Suprapubic skin (tissue), 4 donors: ENCODE results near the gene SERTAD1. TPM values are rescaled to one million over a fixed set of nuclear protein-coding genes. Genes with fewer than 3 reads are reported as not detected.
"Not testable (repeated sequence)": the region's sequence is repeated elsewhere in the genome, so short reads cannot be mapped to it uniquely, and the experiment has no call there.

ENCODE experiments used
- DNase-seq, 2 donors: peaks; one replicate each; pipeline ENCODE4 v3.0.0-alpha.2; 2019; ENCODE audit warnings: low spot score in 2 of 2
- H3K27ac ChIP-seq: fragments of 200-600 bp; sonication (generic); one replicate; pipeline ENCODE4 v1.5.1; 2019
- H3K27me3 ChIP-seq: fragments of 200-600 bp; sonication (generic); one replicate; pipeline ENCODE4 v1.5.1; 2019
- H3K36me3 ChIP-seq: fragments of 200-600 bp; sonication (generic); one replicate; pipeline ENCODE4 v1.5.1; 2019
- H3K4me1 ChIP-seq: fragments of 200-600 bp; sonication (generic); one replicate; pipeline ENCODE4 v1.5.1; 2019
- H3K4me3 ChIP-seq: fragments of 200-600 bp; sonication (generic); one replicate; pipeline ENCODE4 v1.5.1; 2019; ENCODE audit warnings: mild to moderate bottlenecking
- H3K9me3 ChIP-seq: fragments of 200-600 bp; sonication (generic); one replicate; pipeline ENCODE4 v1.5.1; 2019
- CTCF ChIP-seq, 2 donors: fragments of 200-600 bp in 1 of 2; fragments of 450-650 bp in 1 of 2; sonication (generic) in 1 of 2; IDR thresholded peaks; one replicate each; pipeline ENCODE4 v1.5.1; 2016 to 2019; ENCODE audit warnings: antibody characterized with exemption in 2 of 2, mild to moderate bottlenecking in 1 of 2, moderate library complexity in 1 of 2
- EP300 ChIP-seq: sonication (generic); formaldehyde crosslinking; IDR thresholded peaks from one replicate; pipeline ENCODE4 v1.6.1; 2017; ENCODE audit warnings: antibody characterized with exemption
- POLR2A ChIP-seq, 2 donors: fragments of 450-650 bp; IDR thresholded peaks; one replicate each; pipeline ENCODE4 v1.6.1; 2017; ENCODE audit warnings: antibody characterized with exemption in 2 of 2, mild to moderate bottlenecking in 2 of 2, moderate library complexity in 2 of 2
- POLR2AphosphoS5 ChIP-seq, 3 donors: sonication (generic); formaldehyde crosslinking; IDR thresholded peaks; one replicate each; pipeline ENCODE4 v1.6.1; 2017; ENCODE audit warnings: antibody characterized with exemption in 3 of 3
- WGBS: methylation state at CpG from one replicate; pipeline ENCODE4 v1.1.5; 2018; 5-methylcytosine and 5-hydroxymethylcytosine counted together
- total RNA-seq, 4 donors: library from RNA; depleted of rRNA; stranded (reverse); fragments of >200 nt; gene quantifications; one replicate each; pipeline ENCODE4 v1.1.0, GENCODE V29; 2016

Gene SERTAD1
- total RNA-seq, 4 donors from 2014 or later = 8.5 to 33.9 (median 20.6) TPM

- Histone ChIP-seq H3K27ac (peak overlapping the region; percentile 97), H3K9me3 (no peaks in the 10 kb centered on the region), H3K4me3 (peak overlapping the region; percentile 76), H3K27me3 (no peaks in the 10 kb centered on the region), H3K4me1 (peaks cover 42% of the 10 kb centered on the region), H3K36me3 (no peaks in the 10 kb centered on the region)
- TF ChIP-seq POLR2AphosphoS5 (IDR thresholded peaks at IDR 0.05) (peak in 1 of 3 donors; percentile 70), CTCF (IDR thresholded peaks at IDR 0.05) (peak; percentile 78 to 91), POLR2A (IDR thresholded peaks at IDR 0.05) (no peak), EP300 (no peak)
- WGBS = 16% methylated on average over 9 of the region's 11 CpGs
- DNase-seq = peak; percentile 88 to 91
Observed at GRCh38 chr19:40464059-40465024, 38.5 kb upstream of the SERTAD1 start.

- DNase-seq, H3K27me3 ChIP-seq, H3K36me3 ChIP-seq, H3K9me3 ChIP-seq: not testable (repeated sequence)
- H3K4me1 ChIP-seq = peaks cover 42% of the 10 kb centered on the region
- H3K4me3 ChIP-seq = peak overlapping the region; percentile 76
- 58% methylated on average over 12 of the region's 12 CpGs for WGBS
- H3K27ac ChIP-seq = peak overlapping the region; percentile 97
Observed at GRCh38 chr19:40463587-40464037, 37.8 kb upstream of the SERTAD1 start.

- Histone ChIP-seq H3K4me3 (no peak overlapping the region), H3K4me1 (peaks cover 35% of the 10 kb centered on the region), H3K9me3 (no peaks in the 10 kb centered on the region), H3K36me3 (peaks cover 14% of the 10 kb centered on the region), H3K27me3 (no peaks in the 10 kb centered on the region), H3K27ac (no peak overlapping the region)
- no peak for TF ChIP-seq POLR2A (IDR thresholded peaks at IDR 0.05)
- TF ChIP-seq CTCF (IDR thresholded peaks at IDR 0.05) = no peak
- TF ChIP-seq POLR2AphosphoS5 (IDR thresholded peaks at IDR 0.05) = no peak
- TF ChIP-seq EP300 = no peak
- DNase-seq = no peak
- WGBS = 82% methylated on average over 7 of the region's 7 CpGs
Observed at GRCh38 chr19:40461669-40462221, 36.0 kb upstream of the SERTAD1 start.

GRCh38 chr19:40460185-40460584 lies 34.4 kb upstream of the SERTAD1 start:
- Histone ChIP-seq H3K36me3 (peaks cover 19% of the 10 kb centered on the region), H3K4me1 (peaks cover 23% of the 10 kb centered on the region), H3K9me3 (no peaks in the 10 kb centered on the region), H3K27me3 (no peaks in the 10 kb centered on the region), H3K4me3 (no peak overlapping the region), H3K27ac (no peak overlapping the region)
- DNase-seq = no peak
- 90% methylated on average over 3 of the region's 3 CpGs for WGBS
- TF ChIP-seq POLR2AphosphoS5 (IDR thresholded peaks at IDR 0.05) = no peak
- TF ChIP-seq CTCF (IDR thresholded peaks at IDR 0.05) = no peak
- no peak for TF ChIP-seq POLR2A (IDR thresholded peaks at IDR 0.05)
- TF ChIP-seq EP300 = no peak

GRCh38 chr19:40458597-40458974 lies 32.8 kb upstream of the SERTAD1 start:
- no peak for DNase-seq
- TF ChIP-seq POLR2AphosphoS5 (IDR thresholded peaks at IDR 0.05) (no peak), POLR2A (IDR thresholded peaks at IDR 0.05) (no peak), CTCF (IDR thresholded peaks at IDR 0.05) (no peak), EP300 (no peak)
- Histone ChIP-seq H3K27ac (no peak overlapping the region), H3K27me3 (no peaks in the 10 kb centered on the region), H3K36me3 (peaks cover 25% of the 10 kb centered on the region), H3K4me1 (peaks cover 7% of the 10 kb centered on the region), H3K9me3 (no peaks in the 10 kb centered on the region), H3K4me3 (no peak overlapping the region)
- 99% methylated on average over 3 of the region's 3 CpGs for whole genome bisulfite sequencing
